K562 (cell line): ENCODE measurements around the gene PPA1. TPM values are rescaled to one million over a fixed set of nuclear protein-coding genes. Genes with fewer than 3 reads are reported as not detected.
A peak's percentile ranks its signal among the peaks of the same experiment; 100 is the strongest.

ENCODE experiments used
- ATAC-seq: fragments of 200-7000 bp; cut with Tn5 transposase; 3 replicates; pipeline ENCODE4 v1.9.1; 2020; ENCODE audit warnings: moderate library complexity
- BruUV-seq: library from RNA; stranded (reverse); fragments of 400-500 nt; replicated peaks from 2 replicates; lab custom pipeline; 2021; lab: Mats Ljungman, UMichigan
- CTCF ChIA-PET: fragments of 300-600 bp; formaldehyde crosslinking; extraction: SDS; loops from one replicate; lab custom pipeline; 2021; ENCODE audit warnings: low intra/inter-chr PET ratio; lab: Yijun Ruan, JAX
- POLR2A ChIA-PET: fragments of 300-600, 350-650 bp; sonication (Branson Sonifier 250); formaldehyde crosslinking; extraction: SDS; loops from one replicate; lab custom pipeline; 2021; ENCODE audit warnings: antibody characterized with exemption, inconsistent platforms; lab: Yijun Ruan, JAX
- DNase-seq, 4 experiments: peaks; one replicate each; pipeline versions ENCODE4 v3.0.0 to v3.0.0-alpha.2; 2011 to 2018; ENCODE audit warnings: low spot score in 3 of 4, mixed read lengths in 3 of 4; ENCODE audit errors: extremely low read depth in 1 of 4
- FAIRE-seq: peaks from 2 replicates; lab custom pipeline; 2011; peaks lifted over from hg19 to GRCh38; lab: Jason Lieb, UNC
- H2AFZ ChIP-seq: 2 replicates; pipeline ENCODE4 v1.6.0; 2011; ENCODE audit warnings: low read depth, low read length, control low read depth, inconsistent platforms
- H3K27ac ChIP-seq: fragments of 200-600 bp; 3 replicates; pipeline ENCODE4 v1.8.0; 2011; ENCODE audit warnings: low read depth, mild to moderate bottlenecking, control low read depth, inconsistent platforms, low read length, moderate library complexity, mixed read lengths; ENCODE audit errors: extremely low read depth
- H3K27me3 ChIP-seq, 2 experiments: fragments of 300-600 bp in 1 of 2; 2 replicates in 1 of 2; 3 replicates in 1 of 2; pipeline versions ENCODE4 v1.6.0 to v1.8.0; 2011; ENCODE audit warnings: inconsistent platforms in 2 of 2, low read length in 2 of 2, mild to moderate bottlenecking in 1 of 2, mixed read lengths in 1 of 2, moderate library complexity in 1 of 2; ENCODE audit not compliant: control insufficient read depth in 2 of 2, insufficient read depth in 2 of 2
- H3K36me3 ChIP-seq: fragments of 300-600 bp; 3 replicates; pipeline ENCODE4 v1.8.0; 2011; ENCODE audit warnings: mild to moderate bottlenecking, low read length, inconsistent platforms; ENCODE audit not compliant: control insufficient read depth, insufficient read depth
- H3K4me1 ChIP-seq, 2 experiments: fragments of 200-600 bp in 1 of 2; replicated peaks in 1 of 2; 2 replicates in 1 of 2; 3 replicates in 1 of 2; pipeline versions ENCODE4 v1.5.1 to v1.8.0; 2011; ENCODE audit warnings: inconsistent platforms in 2 of 2, low read length in 2 of 2, mild to moderate bottlenecking in 1 of 2, mixed read lengths in 1 of 2, moderate library complexity in 1 of 2; ENCODE audit not compliant: control insufficient read depth in 2 of 2, insufficient read depth in 2 of 2
- H3K4me2 ChIP-seq: 2 replicates; pipeline ENCODE4 v1.6.1; 2011; ENCODE audit warnings: low read length, control low read depth, inconsistent platforms, mixed read lengths; ENCODE audit not compliant: insufficient read depth
- H3K4me3 ChIP-seq: fragments of 200-600 bp; sonication (generic), shearing (Covaris generic); 2 replicates; pipeline ENCODE4 v1.5.1; 2016; ENCODE audit warnings: control low read depth, inconsistent platforms
- H3K79me2 ChIP-seq: fragments of 200-600 bp; 3 replicates; pipeline ENCODE4 v1.8.0; 2011; ENCODE audit warnings: low read length, inconsistent platforms; ENCODE audit not compliant: control insufficient read depth, insufficient read depth
- H3K9ac ChIP-seq, 2 experiments: 2 replicates each; pipeline versions ENCODE4 v1.6.0 to v1.6.1; 2011; ENCODE audit warnings: low read depth in 2 of 2, low read length in 2 of 2, control low read depth in 1 of 2, inconsistent platforms in 1 of 2, mild to moderate bottlenecking in 1 of 2, mixed read lengths in 1 of 2; ENCODE audit not compliant: insufficient read depth in 1 of 2
- H3K9me1 ChIP-seq: one replicate; pipeline ENCODE4 v1.6.0; 2011; ENCODE audit warnings: inconsistent platforms, mild to moderate bottlenecking, low read length, moderate library complexity; ENCODE audit not compliant: control insufficient read depth, insufficient read depth
- H3K9me3 ChIP-seq: replicated peaks from 2 replicates; pipeline ENCODE4 v1.5.1; 2011; ENCODE audit warnings: low read depth, low read length, inconsistent platforms; ENCODE audit not compliant: control insufficient read depth, insufficient read depth
- H4K20me1 ChIP-seq: replicated peaks from 2 replicates; pipeline ENCODE4 v1.6.1; 2011; ENCODE audit warnings: low read length, inconsistent platforms, mixed read lengths; ENCODE audit not compliant: control insufficient read depth, insufficient read depth
- CTCF ChIP-seq, 3 experiments: IDR thresholded peaks in 2 of 3; conservative IDR thresholded peaks in 1 of 3; 2 replicates each; pipeline ENCODE4 v1.5.1; 2011 to 2012; ENCODE audit warnings: low read length in 3 of 3, mild to moderate bottlenecking in 3 of 3, control low read depth in 2 of 3, improper control_type of control experiment in 1 of 3, inconsistent platforms in 1 of 3, low read depth in 1 of 3, mixed read lengths in 1 of 3, moderate library complexity in 1 of 3; ENCODE audit not compliant: insufficient read depth in 2 of 3
- POLR2AphosphoS5 ChIP-seq: IDR thresholded peaks from 2 replicates; pipeline ENCODE4 v1.6.1; 2011; ENCODE audit warnings: mild to moderate bottlenecking, low read depth, low read length, moderate library complexity; ENCODE audit not compliant: control insufficient read depth, insufficient read depth
- PTTG1 ChIP-seq: fragments of 450-650 bp; IDR thresholded peaks from 2 replicates; pipeline ENCODE4 v1.6.1; 2016; ENCODE audit warnings: low read depth, mild to moderate bottlenecking, missing genetic modification characterization, missing compliant biosample characterization
- WGBS: fragments of 100-300 bp; shearing (Covaris generic); methylation state at CpG from one replicate; pipeline ENCODE4 v1.1.6; 2016; ENCODE audit warnings: low coverage, mixed read lengths; ENCODE audit not compliant: insufficient coverage; ENCODE audit errors: missing lambda C conversion rate; 5-methylcytosine and 5-hydroxymethylcytosine counted together
- in situ Hi-C: fragments of 300-500 bp; cut with MboI; formaldehyde crosslinking; loops from 4 replicates; pipeline ENCODE4 v1.15.0; 2018; ENCODE audit warnings: inconsistent platforms, mixed read lengths
- intact Hi-C: fragments of 100-400 bp; cut with micrococcal nuclease; formaldehyde crosslinking; loops from 2 replicates; pipeline ENCODE4 v1.14.2; 2022
- polyA plus RNA-seq, 8 experiments: library from polyadenylated mRNA; depleted of rRNA in 4 of 8; stranded (reverse) in 5 of 8; unstranded in 3 of 8; fragments of >200 nt; fragmentation: Nextera tagmentation in 2 of 8; fragmentation: Illumina TruSeq in 1 of 8; extraction: Ambion mirVana in 2 of 8; extraction: Trizol in 1 of 8; gene quantifications; 2 replicates each; pipeline versions ENCODE4 v1.2.1 to v1.2.3, GENCODE V29; 2011 to 2014; ENCODE audit warnings: inconsistent platforms in 1 of 8, missing spikeins in 1 of 8
- total RNA-seq, 7 experiments: library from RNA; depleted of rRNA in 6 of 7; stranded (reverse); fragments of >200 nt in 6 of 7; fragmentation: Illumina TruSeq in 2 of 7; extraction: Trizol in 2 of 7; gene quantifications; 2 replicates each; pipeline versions ENCODE4 v1.2.1 to v1.2.3, GENCODE V29; 2011 to 2021; ENCODE audit warnings: low replicate concordance in 1 of 7

Gene PPA1
- total and polyA plus RNA-seq, 9 of the 15 experiments (the other 6 are each of a cell fraction or from before 2014, with no cell fraction given) = 301 to 635 (median 471) TPM

- 96% methylated on average over 5 of the region's 5 CpGs for WGBS
- TF ChIP-seq CTCF (IDR thresholded peaks at IDR 0.05 in 2 of 3, conservative IDR thresholded peaks at IDR 0.05 in 1 of 3; ENCODE audit: insufficient read depth in 2 of 3, low read depth in 1 of 3, low read length in 3 of 3) (peak in 1 of 3 experiments; percentile 29; a peak in 1 of 6 replicates), PTTG1 (tag) (no peak), POLR2AphosphoS5 (0 out of 2 replicates have a peak, but pooled peaks have one; percentile 7)
- Histone ChIP-seq H3K36me3 (peaks cover 63% of the 10 kb centered on the region), H3K4me2 (no peak overlapping the region), H3K27me3 (no peaks in the 10 kb centered on the region), H4K20me1 (no peaks in the 10 kb centered on the region), H3K4me1 (no peaks in the 10 kb centered on the region), H3K4me3 (no peak overlapping the region), H3K9me3 (no peaks in the 10 kb centered on the region), H3K79me2 (no peaks in the 10 kb centered on the region), H2AFZ (no peak overlapping the region), H3K27ac (no peak overlapping the region), H3K9me1 (no peaks in the 10 kb centered on the region), H3K9ac (no peak overlapping the region)
- FAIRE-seq (no peak), DNase-seq (no peak), ATAC-seq (peak; percentile 46; the same call in 2 of the 3 replicates)
- in situ Hi-C loops (no loop called here), intact Hi-C loops (no loop called here)
- ChIA-PET CTCF (no interaction called here), POLR2A (interaction anchor here (0.6 to 1.6 kb wide), 7 partner anchors 12 to 205 kb away, joined by 3 to 5 read pairs (median 3); partner anchors contain the start of genes EIF4EBP2 and SAR1A)
- no TSS peak for BruUV-seq
Observed at GRCh38 chr10:70198696-70199466, 34.3 kb downstream of the PPA1 start.
